Pulmonary artery endothelial cell (primary cell): ENCODE measurements around the gene FOXP2. TPM values are rescaled to one million over a fixed set of nuclear protein-coding genes. Genes with fewer than 3 reads are reported as not detected.
"Not testable (repeated sequence)": the region's sequence is repeated elsewhere in the genome, so short reads cannot be mapped to it uniquely, and the experiment has no call there.

Experiments
- DNase-seq: peaks from one replicate; pipeline ENCODE4 v3.0.0-alpha.2; 2011; ENCODE audit warnings: low read depth, low spot score
- total RNA-seq: library from RNA; depleted of rRNA; stranded (reverse); fragments of >200 nt; gene quantifications from 2 replicates; pipeline ENCODE4 v1.2.3, GENCODE V29; 2014

Gene FOXP2
- total RNA-seq, 1 donor from 2014 or later: not detected

DNA sequence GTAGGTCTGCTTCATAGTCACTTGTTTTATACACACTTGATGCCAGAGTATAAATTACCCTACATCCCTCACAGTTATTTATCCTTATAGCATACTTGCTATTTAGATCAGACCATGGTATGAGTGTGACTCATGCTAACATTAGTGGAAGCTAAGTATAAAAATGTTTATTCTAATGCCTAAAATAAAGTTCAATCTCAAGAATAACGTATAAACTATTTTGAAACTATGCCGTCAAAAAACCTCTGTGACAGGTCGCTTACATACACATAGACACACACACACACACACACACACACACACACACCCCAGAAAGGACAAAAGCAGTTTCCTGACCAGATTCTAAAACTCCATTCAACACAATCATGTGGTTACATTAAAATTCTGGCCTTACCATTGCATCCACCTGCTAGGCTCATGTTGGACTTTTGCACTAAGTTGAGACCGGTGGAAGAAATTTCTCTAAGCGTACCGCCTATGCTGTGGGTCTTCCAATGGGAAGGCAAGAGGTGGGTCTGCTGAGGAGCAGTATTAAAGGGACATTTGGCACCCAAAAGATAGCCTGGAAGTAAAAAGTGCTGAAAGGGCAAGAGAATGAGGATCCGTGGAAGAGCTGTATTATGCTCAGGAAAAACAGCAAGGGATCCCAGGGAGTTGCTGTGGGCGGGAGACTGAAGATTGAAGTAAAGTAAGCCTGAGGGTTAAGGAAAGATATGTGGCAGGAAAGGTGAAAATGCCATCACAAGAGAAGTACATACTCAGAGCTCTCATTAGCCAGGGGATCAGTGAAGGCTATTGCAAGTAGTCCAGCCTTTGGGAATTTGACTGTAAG, 5.0 kb downstream of the FOXP2 start:
- DNase-seq: no peak

- DNase-seq: no peak
These were observed 8.2 kb downstream of the FOXP2 start for GRCh38 chr7:114422507-114423501.

GRCh38 chr7:114426382-114426781, 11.8 kb downstream of the FOXP2 start:
- DNase-seq: no peak

GRCh38 chr7:114426824-114427223, 12.2 kb downstream of the FOXP2 start:
- DNase-seq: no peak

DNA sequence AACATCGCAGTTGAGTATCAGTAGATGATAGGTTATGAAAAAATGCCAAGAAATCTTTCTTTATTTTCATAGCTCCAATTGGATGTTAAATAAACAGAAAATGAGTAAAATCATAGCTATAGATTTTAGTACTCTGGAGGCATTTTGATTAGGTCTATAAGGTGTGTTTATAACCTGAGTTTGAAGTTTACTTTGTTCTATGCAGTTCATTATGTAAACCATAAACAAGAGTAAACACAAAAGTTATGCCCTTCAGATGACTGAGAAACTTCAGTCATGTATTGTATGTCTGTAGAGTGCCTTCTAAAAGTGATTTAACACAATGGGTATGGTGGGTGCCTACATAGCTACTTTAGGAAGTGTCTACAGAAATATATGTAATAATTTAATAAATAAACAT, 13.6 kb downstream of the FOXP2 start:
- no peak for DNase-seq

- DNase-seq: no peak
These were observed 16.6 kb downstream of the FOXP2 start for GRCh38 chr7:114431189-114431588.

DNA sequence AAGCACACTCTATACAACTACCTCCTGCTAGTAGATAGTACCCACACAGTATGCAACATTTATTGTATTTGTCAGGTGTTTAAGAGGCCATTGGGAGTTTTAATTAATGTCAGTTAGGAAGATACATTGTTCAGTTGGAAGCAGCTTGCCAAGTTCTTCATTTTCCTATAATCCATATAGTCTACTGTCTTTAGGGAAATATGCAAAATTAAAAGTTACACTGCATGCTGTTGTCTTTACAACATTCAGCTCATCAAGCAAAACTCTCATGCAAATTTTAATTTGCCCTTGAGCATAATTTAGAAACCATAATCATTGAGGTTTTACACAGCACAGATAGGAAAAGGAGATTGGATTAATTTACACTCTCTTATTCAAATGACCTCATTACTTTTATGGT, 17.4 kb downstream of the FOXP2 start:
- no peak for DNase-seq

GRCh38 chr7:114432703-114433102, 18.1 kb downstream of the FOXP2 start:
- no peak for DNase-seq

DNA sequence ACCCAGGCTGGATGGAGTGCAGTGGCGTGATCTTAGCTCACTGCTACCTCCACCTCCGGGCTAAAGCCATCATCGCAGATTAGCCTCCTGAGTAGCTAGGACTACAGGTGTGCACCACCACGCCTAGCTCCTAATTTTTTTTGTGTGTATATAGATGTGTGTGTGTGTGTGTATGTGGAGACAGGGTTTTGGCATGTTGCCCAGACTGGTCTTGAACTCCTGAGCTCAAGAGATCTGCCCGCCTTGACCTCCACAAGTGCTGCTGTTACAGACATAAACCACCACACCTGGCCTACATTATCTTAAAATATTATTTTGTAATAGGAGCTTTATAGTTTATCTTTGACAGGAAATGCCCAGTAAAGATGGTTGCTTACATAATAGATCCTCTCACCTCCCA, 25.0 kb downstream of the FOXP2 start:
- DNase-seq: no peak

- DNase-seq: not testable (repeated sequence)
These were observed 26.3 kb downstream of the FOXP2 start for GRCh38 chr7:114440927-114441326.

GRCh38 chr7:114444196-114444595, 29.6 kb downstream of the FOXP2 start:
- DNase-seq: no peak

DNA sequence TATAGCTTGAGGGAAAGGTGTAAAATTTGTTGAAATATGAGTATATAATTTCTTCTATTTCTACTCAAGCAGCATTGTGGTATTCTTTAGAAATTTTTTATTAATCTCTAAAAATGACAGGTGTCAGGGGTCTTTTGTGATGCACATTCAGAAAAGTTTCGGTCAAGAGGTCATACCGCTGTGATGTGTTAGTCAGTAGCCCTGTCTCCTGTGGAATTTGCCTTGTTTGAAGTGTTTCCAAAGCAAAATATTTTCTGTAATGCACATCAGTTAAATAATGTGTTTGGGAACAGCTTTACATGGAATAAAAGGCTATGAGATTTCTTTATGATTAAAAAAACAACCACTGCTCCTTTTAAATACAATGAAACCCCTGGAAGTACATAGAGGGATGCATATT, 35.8 kb downstream of the FOXP2 start:
- DNase-seq: no peak

GRCh38 chr7:114459574-114459973, 45.0 kb downstream of the FOXP2 start:
- DNase-seq: no peak

GRCh38 chr7:114460021-114460420, 45.4 kb downstream of the FOXP2 start:
- no peak for DNase-seq

- DNase-seq: no peak
These were observed 52.3 kb downstream of the FOXP2 start for GRCh38 chr7:114466917-114467316.

DNA sequence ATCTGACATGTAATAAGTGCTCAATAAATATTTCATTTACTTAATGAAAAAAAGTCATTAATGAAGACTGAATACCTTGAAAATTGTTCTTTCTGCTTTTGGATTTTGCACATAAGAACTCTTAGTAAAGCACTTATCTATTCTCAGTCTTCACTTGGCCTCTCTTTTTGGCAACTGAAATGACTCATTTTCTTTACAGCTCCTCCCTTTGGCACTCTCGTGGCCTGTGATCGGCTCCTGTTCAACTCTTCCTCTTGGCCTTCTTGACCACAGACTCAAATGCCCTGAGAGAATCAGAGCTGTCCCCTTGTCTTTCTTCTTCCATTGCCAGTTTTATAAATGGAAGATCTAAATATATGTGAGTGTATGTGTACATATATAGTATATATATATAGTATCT, 54.2 kb downstream of the FOXP2 start:
- no peak for DNase-seq

DNA sequence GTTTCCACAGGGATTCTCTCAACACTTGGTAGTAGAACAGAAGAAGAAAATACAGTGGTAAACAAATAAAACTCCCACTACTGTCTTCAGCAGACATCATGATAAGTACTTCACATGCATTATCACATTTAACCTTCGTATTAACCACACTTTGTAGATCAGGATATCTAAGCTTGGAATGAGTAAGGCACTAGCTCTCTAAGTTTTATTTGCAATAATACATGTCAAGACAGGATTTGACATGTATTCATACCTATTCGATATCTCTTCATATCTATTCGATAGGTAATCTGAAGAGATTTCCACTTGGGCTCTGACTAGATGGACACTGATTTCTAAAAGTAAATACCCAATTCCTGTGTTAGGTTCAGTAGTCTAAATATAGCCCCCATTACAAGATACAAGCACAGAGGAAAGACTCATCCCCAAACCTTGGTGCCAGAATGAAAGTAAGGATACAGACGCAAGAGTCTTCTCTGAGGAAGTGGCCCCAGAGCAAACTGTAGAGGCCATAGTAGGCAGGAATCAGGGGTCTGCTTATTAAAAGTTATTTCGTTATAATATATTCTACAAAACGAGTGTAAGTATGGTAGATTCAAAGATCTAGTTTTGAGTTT, 58.4 kb downstream of the FOXP2 start:
- DNase-seq: no peak

- DNase-seq: no peak
These were observed 63.8 kb downstream of the FOXP2 start for GRCh38 chr7:114478384-114478783.

GRCh38 chr7:114481999-114482398, 67.4 kb downstream of the FOXP2 start:
- DNase-seq: no peak

DNA sequence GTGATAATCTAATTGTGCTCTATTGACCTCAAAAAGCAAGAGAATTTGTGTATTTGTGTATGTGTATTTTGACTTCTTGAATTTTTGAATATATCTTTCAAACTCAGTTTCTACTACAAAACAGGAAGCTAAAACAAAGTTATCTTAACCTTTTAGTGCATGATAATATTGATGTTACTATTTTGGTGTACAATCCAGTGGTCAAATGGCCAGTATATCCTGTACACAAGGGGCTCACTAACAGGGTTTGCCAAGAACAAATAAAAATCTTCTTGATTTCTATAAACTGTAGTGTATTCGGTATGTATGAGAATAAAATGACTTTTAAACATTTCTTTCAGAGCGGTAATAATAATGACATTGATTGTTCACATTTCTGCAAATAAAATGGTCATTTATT, 69.6 kb downstream of the FOXP2 start:
- DNase-seq: no peak

GRCh38 chr7:114487174-114487573, 72.6 kb downstream of the FOXP2 start:
- DNase-seq: no peak

DNA sequence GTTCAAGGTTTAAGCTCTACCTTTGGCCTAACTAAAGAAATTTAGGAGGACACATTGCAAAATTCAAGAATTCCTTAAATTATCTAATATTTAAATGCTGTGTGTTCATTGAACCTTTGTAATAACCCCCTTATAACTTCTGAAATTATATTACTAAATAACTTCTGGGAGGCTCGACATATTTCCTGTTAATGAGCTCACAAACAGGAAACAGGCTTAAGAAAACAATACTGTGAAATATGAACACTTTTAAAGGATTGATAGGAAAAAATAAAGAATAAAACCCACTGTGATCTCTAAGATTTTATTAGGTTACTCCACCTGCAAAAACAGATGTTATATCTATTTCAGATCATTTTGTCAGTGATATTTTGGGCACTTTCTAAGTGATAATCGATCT, 74.1 kb downstream of the FOXP2 start:
- no peak for DNase-seq
